Adrenal gland (tissue), 12 donors: Measurements from ENCODE around the gene SLC6A18. TPM values are rescaled to one million over a fixed set of nuclear protein-coding genes. Genes with fewer than 3 reads are reported as not detected.
"Not testable (repeated sequence)": the region's sequence is repeated elsewhere in the genome, so short reads cannot be mapped to it uniquely, and the experiment has no call there.

ENCODE experiments used
- DNase-seq, 7 donors: peaks; one replicate each; pipeline ENCODE4 v3.0.0-alpha.2; 2019 to 2020
- H3K27ac ChIP-seq, 5 donors: fragments of 200-600 bp; sonication (generic) in 4 of 5; 1 replicate in 3 of 5; 2 replicates in 2 of 5; pipeline versions ENCODE4 v1.5.1 to v1.8.0; 2016 to 2020; ENCODE audit warnings: mild to moderate bottlenecking in 1 of 5
- H3K27me3 ChIP-seq: fragments of 200-600 bp; 2 replicates; pipeline ENCODE4 v1.8.0; 2021
- H3K36me3 ChIP-seq, 2 donors: fragments of 200-600 bp; replicated peaks in 1 of 2; 1 replicate in 1 of 2; 2 replicates in 1 of 2; pipeline versions ENCODE4 v1.5.1 to v1.8.0; 2018 to 2022
- H3K4me1 ChIP-seq, 2 donors: fragments of 200-600 bp; replicated peaks in 1 of 2; 1 replicate in 1 of 2; 2 replicates in 1 of 2; pipeline versions ENCODE4 v1.5.1 to v1.8.0; 2018 to 2021
- H3K4me3 ChIP-seq, 4 donors: fragments of 200-600 bp; sonication (generic) in 3 of 4; one replicate each; pipeline ENCODE4 v1.5.1; 2016 to 2018
- H3K9me3 ChIP-seq, 3 donors: fragments of 200-600 bp; sonication (generic) in 1 of 3; replicated peaks in 1 of 3; 1 replicate in 2 of 3; 2 replicates in 1 of 3; pipeline versions ENCODE4 v1.5.1 to v1.8.0; 2016 to 2021
- POLR2A ChIP-seq, 2 donors: fragments of 450-650 bp; IDR thresholded peaks; one replicate each; pipeline ENCODE4 v1.6.1; 2017; ENCODE audit warnings: antibody characterized with exemption in 2 of 2, mild to moderate bottlenecking in 2 of 2, moderate library complexity in 1 of 2
- WGBS, 4 donors: extraction: QIAGEN DNeasy Blood & Tissue Kit in 2 of 4; methylation state at CpG; one replicate each; pipeline versions ENCODE4 v1.1.5 to v1.1.7; 2013 to 2017; 5-methylcytosine and 5-hydroxymethylcytosine counted together
- intact Hi-C, 2 donors: fragments of 100-400 bp; cut with DNase I; formaldehyde crosslinking; loops; one replicate each; pipeline versions ENCODE4 v1.14.1 to v1.15.0; 2022 to 2023
- polyA plus RNA-seq, 3 donors: library from polyadenylated mRNA; stranded (reverse); fragments of 200-250 nt in 2 of 3; fragments of 350-450 nt in 1 of 3; fragmentation: Illumina TruSeq in 1 of 3; extraction: RNeasy Lipid Tissue Mini Kit (QIAGEN cat#74804) in 1 of 3; gene quantifications; one replicate each; pipeline ENCODE4 v1.2.3, GENCODE V29; 2013 to 2014
- total RNA-seq, 9 donors: library from RNA; depleted of rRNA in 4 of 9; stranded (reverse); fragments of >200 nt in 4 of 9; fragments of 120-200 nt in 1 of 9; fragmentation: NEBNext Ultra II Directional in 1 of 9; extraction: Animal tissue kit (Norgen Biotek cat#: 25700) in 1 of 9; gene quantifications; one replicate each; pipeline versions ENCODE4 v1.1.0 to v1.2.4, GENCODE V29; 2013 to 2023
- TF ChIP-seq, protein P1 (sequence below), 6 experiments: fragments of 450-650 bp in 4 of 6; fragments of 200-600 bp in 2 of 6; sonication (generic) in 1 of 6; IDR thresholded peaks; 1 replicate in 5 of 6; 2 replicates in 1 of 6; pipeline versions ENCODE4 v1.5.1 to v1.8.0; 2016 to 2021; ENCODE audit warnings: antibody characterized with exemption in 6 of 6, mild to moderate bottlenecking in 2 of 6, moderate library complexity in 1 of 6
- donor health status: healthy with polysubstance abuse.
- donor health status: Bipolar disorder and iron deficiency.
- donor health status: DM: yes; HTN: yes; CAD: no.
- donor health status: DM: no; HTN: no; CAD: no.
- donor health status: DM: no; HTN: no; CAD: no.
- donor health status: DM: yes; HTN: yes; CAD: no.

SLC6A18 gene
- total and polyA plus RNA-seq, 12 donors, result not detected

DNA sequence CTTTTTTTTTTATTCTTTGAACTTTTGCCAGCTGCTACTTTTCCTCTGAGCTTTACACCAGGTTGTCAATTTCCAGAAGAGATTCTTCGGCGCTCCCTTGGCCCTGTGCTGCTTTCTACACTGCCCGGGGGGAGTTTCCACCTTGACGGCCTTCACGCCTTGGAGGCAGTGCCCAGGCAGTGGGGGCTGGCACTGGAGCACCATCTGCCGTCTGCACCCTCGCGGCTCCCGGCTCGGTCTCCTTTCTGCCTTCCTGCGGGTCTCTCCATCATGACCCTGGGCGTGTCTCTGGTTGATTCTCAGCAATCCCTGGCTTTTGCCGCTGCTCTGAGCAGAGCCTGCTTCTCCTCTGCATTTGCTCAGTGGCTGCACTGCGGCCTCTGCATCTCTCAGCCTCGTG lies 2.9 kb downstream of the SLC6A18 start:
- Histone ChIP-seq H3K9me3 (no peaks in the 10 kb centered on the region), H3K27ac (no peak overlapping the region), H3K4me1 (no peaks in the 10 kb centered on the region), H3K4me3 (no peak overlapping the region), H3K27me3 (no peaks in the 10 kb centered on the region), H3K36me3 (no peaks in the 10 kb centered on the region)
- TF ChIP-seq, protein P1, sequence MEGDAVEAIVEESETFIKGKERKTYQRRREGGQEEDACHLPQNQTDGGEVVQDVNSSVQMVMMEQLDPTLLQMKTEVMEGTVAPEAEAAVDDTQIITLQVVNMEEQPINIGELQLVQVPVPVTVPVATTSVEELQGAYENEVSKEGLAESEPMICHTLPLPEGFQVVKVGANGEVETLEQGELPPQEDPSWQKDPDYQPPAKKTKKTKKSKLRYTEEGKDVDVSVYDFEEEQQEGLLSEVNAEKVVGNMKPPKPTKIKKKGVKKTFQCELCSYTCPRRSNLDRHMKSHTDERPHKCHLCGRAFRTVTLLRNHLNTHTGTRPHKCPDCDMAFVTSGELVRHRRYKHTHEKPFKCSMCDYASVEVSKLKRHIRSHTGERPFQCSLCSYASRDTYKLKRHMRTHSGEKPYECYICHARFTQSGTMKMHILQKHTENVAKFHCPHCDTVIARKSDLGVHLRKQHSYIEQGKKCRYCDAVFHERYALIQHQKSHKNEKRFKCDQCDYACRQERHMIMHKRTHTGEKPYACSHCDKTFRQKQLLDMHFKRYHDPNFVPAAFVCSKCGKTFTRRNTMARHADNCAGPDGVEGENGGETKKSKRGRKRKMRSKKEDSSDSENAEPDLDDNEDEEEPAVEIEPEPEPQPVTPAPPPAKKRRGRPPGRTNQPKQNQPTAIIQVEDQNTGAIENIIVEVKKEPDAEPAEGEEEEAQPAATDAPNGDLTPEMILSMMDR (IDR thresholded peaks at IDR 0.05), result no peak
- TF ChIP-seq POLR2A (IDR thresholded peaks at IDR 0.05), result no peak
- WGBS, 4 donors, result 45 to 68% (median 52%) methylated on average over 12 to 15 of the region's 15 CpGs
- DNase-seq, result no peak
- intact Hi-C loops, result no loop called here

DNA sequence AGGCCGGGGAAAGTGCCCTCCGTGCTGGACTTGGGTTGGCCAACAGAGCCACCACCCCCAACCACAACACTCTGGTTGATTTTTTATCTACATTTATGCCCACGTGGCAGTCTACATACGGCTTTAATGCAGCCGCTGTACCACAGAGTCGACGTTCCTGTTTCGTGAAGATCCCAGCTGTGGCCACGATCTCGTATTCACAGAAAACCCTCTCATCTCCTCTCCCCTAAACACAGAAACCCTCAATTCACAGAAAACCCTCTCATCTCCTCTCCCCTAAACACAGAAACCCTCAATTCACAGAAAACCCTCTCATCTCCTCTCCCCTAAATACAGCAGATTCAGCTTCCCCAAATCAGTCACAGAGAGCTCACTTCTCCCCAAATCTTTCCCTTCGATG lies 3.8 kb downstream of the SLC6A18 start:
- H3K36me3 ChIP-seq, H3K4me1 ChIP-seq, H3K27ac ChIP-seq, H3K9me3 ChIP-seq, H3K4me3 ChIP-seq, DNase-seq, intact Hi-C loops, H3K27me3 ChIP-seq: not testable (repeated sequence)
- WGBS, 4 donors, result 84 to 88% (median 85%) methylated on average over 11 of the region's 11 CpGs

DNA sequence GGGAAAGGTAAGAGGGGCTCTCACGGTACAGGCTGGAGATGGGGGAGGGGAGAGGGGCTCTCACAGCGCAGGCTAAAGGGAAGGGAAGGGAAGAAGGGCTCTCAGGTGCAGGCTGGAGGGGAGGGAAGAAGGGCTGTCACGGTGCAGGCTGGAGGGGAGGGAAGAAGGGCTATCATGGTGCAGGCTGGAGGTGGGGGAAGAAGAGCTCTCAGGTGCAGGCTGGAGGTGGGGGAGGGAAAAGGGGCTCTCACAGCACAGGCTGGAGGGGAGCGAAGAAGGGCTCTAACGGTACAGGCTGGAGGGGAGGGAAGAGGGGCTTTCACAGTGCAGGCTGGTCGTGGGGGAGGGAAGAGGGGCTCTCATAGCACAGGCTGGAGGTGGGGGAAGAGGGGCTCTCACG lies 4.6 kb downstream of the SLC6A18 start:
- intact Hi-C loops, result no loop called here
- no peaks in the 10 kb centered on the region for H3K27me3 ChIP-seq
- WGBS, 4 donors, result 34 to 44% (median 37%) methylated on average over 6 to 7 of the region's 7 CpGs
- H3K9me3 ChIP-seq, result no peaks in the 10 kb centered on the region
- no peak for TF ChIP-seq POLR2A (IDR thresholded peaks at IDR 0.05)
- TF ChIP-seq, protein P1 (IDR thresholded peaks at IDR 0.05), result no peak
- no peaks in the 10 kb centered on the region for H3K36me3 ChIP-seq
- H3K4me1 ChIP-seq, result no peaks in the 10 kb centered on the region
- H3K27ac ChIP-seq, result no peak overlapping the region
- no peak for DNase-seq
- no peak overlapping the region for H3K4me3 ChIP-seq

DNA sequence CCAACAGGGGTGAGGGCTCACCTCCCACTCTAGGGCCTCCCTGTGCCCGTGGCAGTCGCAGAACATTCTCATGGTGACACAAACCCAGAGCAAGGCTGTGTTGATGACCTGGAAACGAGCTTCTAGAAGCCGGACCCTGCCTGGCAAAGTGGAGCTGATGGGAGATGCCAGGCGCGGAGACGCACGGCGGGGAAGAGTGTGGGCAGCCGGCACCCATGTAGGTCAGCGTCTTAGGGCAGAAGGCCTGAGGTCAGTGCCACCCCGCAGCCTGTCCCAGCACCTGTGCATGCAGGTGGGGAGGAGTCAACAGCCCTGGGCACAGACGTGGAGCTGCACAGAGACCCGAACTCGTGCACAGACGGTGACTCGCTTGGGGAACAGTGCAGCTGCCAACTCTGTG lies 5.4 kb downstream of the SLC6A18 start:
- no peak for DNase-seq
- H3K27me3 ChIP-seq, result no peaks in the 10 kb centered on the region
- no peak overlapping the region for H3K27ac ChIP-seq
- no peak overlapping the region for H3K4me3 ChIP-seq
- H3K36me3 ChIP-seq, result no peaks in the 10 kb centered on the region
- intact Hi-C loops, result no loop called here
- TF ChIP-seq, protein P1 (IDR thresholded peaks at IDR 0.05), result no peak
- TF ChIP-seq POLR2A (IDR thresholded peaks at IDR 0.05), result no peak
- H3K9me3 ChIP-seq, result no peaks in the 10 kb centered on the region
- WGBS, 4 donors, result 79 to 87% (median 83%) methylated on average over 12 to 17 of the region's 17 CpGs
- no peaks in the 10 kb centered on the region for H3K4me1 ChIP-seq

DNA sequence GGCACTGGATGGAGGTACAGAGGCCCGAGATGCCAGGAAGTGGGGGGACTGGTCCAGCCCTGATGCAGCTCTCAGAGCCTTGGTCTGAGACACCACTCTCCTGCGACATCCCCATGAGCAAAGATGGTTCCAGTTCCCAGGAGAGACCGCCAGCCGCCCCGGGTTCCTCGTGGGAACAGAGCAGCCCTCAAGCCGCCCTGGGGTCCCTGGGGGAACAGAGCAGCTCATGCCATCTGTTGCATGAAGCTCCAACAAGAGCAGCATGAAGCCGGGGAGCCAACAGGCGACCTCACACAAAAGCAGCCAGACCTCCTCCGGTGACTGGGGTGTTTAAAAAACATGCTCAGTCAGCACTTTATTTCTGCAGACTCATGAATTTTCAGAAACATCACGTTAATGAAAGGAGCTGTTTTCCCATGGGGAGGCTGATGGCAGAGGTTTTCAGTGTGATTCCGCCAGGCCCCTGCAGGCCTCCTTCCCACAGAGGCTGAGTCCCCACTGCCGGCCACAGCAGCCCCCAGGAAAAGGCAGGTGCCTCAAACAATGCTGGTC lies 6.2 kb downstream of the SLC6A18 start:
- Histone ChIP-seq H3K27ac (no peak overlapping the region), H3K27me3 (no peaks in the 10 kb centered on the region), H3K36me3 (no peaks in the 10 kb centered on the region), H3K9me3 (no peaks in the 10 kb centered on the region), H3K4me1 (no peaks in the 10 kb centered on the region), H3K4me3 (no peak overlapping the region)
- intact Hi-C loops, result no loop called here
- TF ChIP-seq, protein P1 (IDR thresholded peaks at IDR 0.05), result no peak
- TF ChIP-seq POLR2A (IDR thresholded peaks at IDR 0.05), result no peak
- DNase-seq, result no peak
- 64 to 68% (median 67%) methylated on average over 9 to 13 of the region's 13 CpGs for WGBS, 4 donors
